HG02678 (cell line): ENCODE data around the gene P2RX6.

Experiments used
- ATAC-seq: cut with Tn5 transposase; IDR thresholded peaks from one replicate; pipeline ENCODE4 v1.9.1; 2021; ENCODE audit warnings: mild to moderate bottlenecking, moderate library complexity; ENCODE audit not compliant: unreplicated experiment

Gene P2RX6

GRCh38 chr22:20979940-20980453, 35.0 kb upstream of the P2RX6 start:
- no peak for ATAC-seq

- ATAC-seq = no peak
Observed at GRCh38 chr22:20980523-20980922, 34.4 kb upstream of the P2RX6 start.

GRCh38 chr22:20980938-20981722, 33.8 kb upstream of the P2RX6 start:
- ATAC-seq = no peak

GRCh38 chr22:20981787-20982562, 33.0 kb upstream of the P2RX6 start, which contains the start of gene LZTR1:
TSS of gene LZTR1 (plus strand) at chr22:20982297. CDS start at chr22:20982372, 75 bp downstream.
- peak; percentile 86 for ATAC-seq

GRCh38 chr22:20982563-20982882, 32.4 kb upstream of the P2RX6 start:
- no peak for ATAC-seq

- no peak for ATAC-seq
Observed at GRCh38 chr22:20983081-20983771, 31.7 kb upstream of the P2RX6 start.

- ATAC-seq = no peak
Observed at GRCh38 chr22:20985720-20986119, 29.2 kb upstream of the P2RX6 start.

- no peak for ATAC-seq
Observed at GRCh38 chr22:20986365-20986764, 28.6 kb upstream of the P2RX6 start.

- ATAC-seq = no peak
Observed at GRCh38 chr22:20987375-20987774, 27.6 kb upstream of the P2RX6 start.

- ATAC-seq = no peak
Observed at GRCh38 chr22:20988573-20989322, 26.2 kb upstream of the P2RX6 start.

GRCh38 chr22:20989323-20990138, 25.4 kb upstream of the P2RX6 start:
- no peak for ATAC-seq

- no peak for ATAC-seq
Observed at GRCh38 chr22:20990184-20991180, 24.5 kb upstream of the P2RX6 start.

GRCh38 chr22:20991252-20992055, 23.5 kb upstream of the P2RX6 start:
- no peak for ATAC-seq

GRCh38 chr22:20992056-20992442, 22.9 kb upstream of the P2RX6 start:
- ATAC-seq = no peak

GRCh38 chr22:20992456-20993303, 22.3 kb upstream of the P2RX6 start:
- no peak for ATAC-seq

- ATAC-seq = no peak
Observed at GRCh38 chr22:20993304-20994127, 21.4 kb upstream of the P2RX6 start.
